ENCODE measurements around the gene SPOCK1. TPM values are rescaled to one million over a fixed set of nuclear protein-coding genes. Genes with fewer than 3 reads are reported as not detected.

SPOCK1 gene
- polyA plus RNA-seq, 3 donors = 1.8 to 5.7 (median 2.1) TPM

DNA sequence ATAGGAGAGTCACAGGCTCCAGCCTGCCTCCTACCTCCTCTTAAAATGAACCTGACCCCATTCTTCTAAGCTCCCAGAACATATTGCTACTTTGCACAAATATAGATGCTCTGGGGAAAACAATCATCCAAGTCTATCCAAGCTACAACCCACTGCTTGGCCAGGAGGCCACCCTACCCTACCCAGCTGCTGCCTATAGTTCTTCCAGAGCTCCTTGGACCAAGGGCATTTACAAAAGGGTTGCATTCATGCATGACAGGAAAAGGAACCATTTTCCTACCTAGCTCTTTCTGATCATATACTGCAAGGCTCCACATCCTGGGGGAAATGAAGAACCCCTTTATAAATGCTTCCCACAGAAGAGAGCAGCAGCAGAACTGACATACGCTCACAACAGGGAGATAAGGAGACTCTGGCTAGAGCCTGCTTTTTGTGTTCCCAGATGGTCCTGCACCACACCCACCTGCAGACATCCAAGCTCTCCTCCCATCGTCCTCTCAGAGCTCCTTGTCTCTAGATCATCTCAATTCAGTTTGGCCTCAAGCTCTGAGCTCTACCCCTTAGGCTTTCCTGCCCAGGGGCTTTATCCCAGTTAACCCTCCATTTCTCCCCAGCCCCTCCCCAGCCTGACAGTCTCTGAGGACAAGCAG, 185.5 kb downstream of the SPOCK1 start:
- no peak overlapping the region for H3K4me3 Mint-ChIP-seq
- no peak overlapping the region for H2AFZ ChIP-seq (ENCODE audit: insufficient read depth, low read depth, low read length, poor library complexity, severe bottlenecking)

DNA sequence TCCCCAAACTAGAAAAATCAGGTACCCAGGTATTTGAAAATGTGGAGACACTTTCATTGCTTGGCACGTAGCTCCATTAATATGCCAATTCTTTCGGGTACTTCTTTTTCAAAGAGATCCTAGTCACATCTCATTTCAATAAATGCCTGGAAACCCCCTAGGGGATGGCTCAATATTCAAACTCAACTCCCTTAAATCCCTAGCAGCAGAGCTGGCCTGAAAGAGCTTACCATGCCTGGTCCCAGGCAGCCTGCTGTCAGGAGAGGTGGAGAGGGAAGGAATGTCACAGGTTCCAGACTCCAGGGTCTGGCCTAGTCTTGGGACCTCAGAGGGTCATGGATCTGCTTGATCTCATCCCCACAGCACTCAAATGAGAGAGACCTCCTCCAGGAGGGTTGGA, 187.1 kb downstream of the SPOCK1 start:
- no peaks in the 10 kb centered on the region for H3K36me3 Mint-ChIP-seq
- Histone ChIP-seq H3K27ac (ENCODE audit: low read depth in 1 of 2, low read length in 2 of 2) (no peak overlapping the region), H3K79me2 (ENCODE audit: insufficient read depth, low read length) (no peaks in the 10 kb centered on the region), H3K27me3 (ENCODE audit: control insufficient read depth in 2 of 2, insufficient read depth in 2 of 2, low read length in 2 of 2) (peaks cover 2 to 6% of the 10 kb centered on the region in 2 donors), H2AFZ (ENCODE audit: insufficient read depth, low read depth, low read length, poor library complexity, severe bottlenecking) (no peak overlapping the region), H3K4me2 (replicated peaks; ENCODE audit: extremely low read depth, low read length, poor library complexity, severe bottlenecking) (no peak overlapping the region), H3K36me3 (replicated peaks in 1 of 2; ENCODE audit: control insufficient read depth in 1 of 2, insufficient read depth in 2 of 2, low read length in 2 of 2) (no peaks in the 10 kb centered on the region), H4K20me1 (ENCODE audit: insufficient read depth, low read length) (no peaks in the 10 kb centered on the region), H3K9me3 (replicated peaks in 1 of 2; ENCODE audit: control insufficient read depth in 1 of 2, insufficient read depth in 1 of 2, low read length in 2 of 2) (no peaks in the 10 kb centered on the region), H3K4me3 (replicated peaks in 1 of 3; ENCODE audit: low read depth in 2 of 3, low read length in 3 of 3) (no peak overlapping the region), H3K4me1 (ENCODE audit: control insufficient read depth in 1 of 2, insufficient read depth in 2 of 2, low read length in 2 of 2) (no peaks in the 10 kb centered on the region), H3K9ac (ENCODE audit: insufficient read depth, low read length, poor library complexity, severe bottlenecking) (no peak overlapping the region)
- no peak overlapping the region for H3K27ac Mint-ChIP-seq
- no peak overlapping the region for H3K4me3 Mint-ChIP-seq
- TF ChIP-seq, protein P1, sequence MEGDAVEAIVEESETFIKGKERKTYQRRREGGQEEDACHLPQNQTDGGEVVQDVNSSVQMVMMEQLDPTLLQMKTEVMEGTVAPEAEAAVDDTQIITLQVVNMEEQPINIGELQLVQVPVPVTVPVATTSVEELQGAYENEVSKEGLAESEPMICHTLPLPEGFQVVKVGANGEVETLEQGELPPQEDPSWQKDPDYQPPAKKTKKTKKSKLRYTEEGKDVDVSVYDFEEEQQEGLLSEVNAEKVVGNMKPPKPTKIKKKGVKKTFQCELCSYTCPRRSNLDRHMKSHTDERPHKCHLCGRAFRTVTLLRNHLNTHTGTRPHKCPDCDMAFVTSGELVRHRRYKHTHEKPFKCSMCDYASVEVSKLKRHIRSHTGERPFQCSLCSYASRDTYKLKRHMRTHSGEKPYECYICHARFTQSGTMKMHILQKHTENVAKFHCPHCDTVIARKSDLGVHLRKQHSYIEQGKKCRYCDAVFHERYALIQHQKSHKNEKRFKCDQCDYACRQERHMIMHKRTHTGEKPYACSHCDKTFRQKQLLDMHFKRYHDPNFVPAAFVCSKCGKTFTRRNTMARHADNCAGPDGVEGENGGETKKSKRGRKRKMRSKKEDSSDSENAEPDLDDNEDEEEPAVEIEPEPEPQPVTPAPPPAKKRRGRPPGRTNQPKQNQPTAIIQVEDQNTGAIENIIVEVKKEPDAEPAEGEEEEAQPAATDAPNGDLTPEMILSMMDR (IDR thresholded peaks at IDR 0.05) = no peak
- DNase-seq = no peak
- no peaks in the 10 kb centered on the region for H3K4me1 Mint-ChIP-seq
- no peaks in the 10 kb centered on the region for H3K9me3 Mint-ChIP-seq
- WGBS (ENCODE audit: insufficient coverage) = no CpG with 5 or more reads among the region's 2 CpGs
- H3K27me3 Mint-ChIP-seq (ENCODE audit: low read depth in 3 of 3) = peaks cover 5 to 17% (median 9%) of the 10 kb centered on the region in 3 donors
- intact Hi-C loops (cut with micrococcal nuclease) = no loop called here

More for the DNA sequence above, 185.5 kb downstream of the SPOCK1 start:
- peaks cover 5 to 6% of the 10 kb centered on the region in 2 donors for H3K27me3 ChIP-seq (ENCODE audit: control insufficient read depth in 2 of 2, insufficient read depth in 2 of 2, low read length in 2 of 2)
- Mint-ChIP-seq H3K4me1 (no peaks in the 10 kb centered on the region), H3K9me3 (no peaks in the 10 kb centered on the region), H3K36me3 (no peaks in the 10 kb centered on the region), H3K27me3 (ENCODE audit: low read depth in 3 of 3) (peaks cover 9 to 25% (median 13%) of the 10 kb centered on the region in 3 donors), H3K27ac (no peak overlapping the region)
- intact Hi-C loops (cut with micrococcal nuclease) = no loop called here
- 100% methylated on average over 2 of the region's 2 CpGs for WGBS (ENCODE audit: insufficient coverage)
- H4K20me1 ChIP-seq (ENCODE audit: insufficient read depth, low read length) = no peaks in the 10 kb centered on the region
- H3K4me3 ChIP-seq (replicated peaks in 1 of 3; ENCODE audit: low read depth in 2 of 3, low read length in 3 of 3) = no peak overlapping the region
- DNase-seq = no peak
- H3K9ac ChIP-seq (ENCODE audit: insufficient read depth, low read length, poor library complexity, severe bottlenecking) = no peak overlapping the region
- no peak overlapping the region for H3K27ac ChIP-seq (ENCODE audit: low read depth in 1 of 2, low read length in 2 of 2)
- H3K36me3 ChIP-seq (replicated peaks in 1 of 2; ENCODE audit: control insufficient read depth in 1 of 2, insufficient read depth in 2 of 2, low read length in 2 of 2) = no peaks in the 10 kb centered on the region
- TF ChIP-seq, protein P1 (IDR thresholded peaks at IDR 0.05) = no peak
- no peak overlapping the region for H3K4me2 ChIP-seq (replicated peaks; ENCODE audit: extremely low read depth, low read length, poor library complexity, severe bottlenecking)
- no peaks in the 10 kb centered on the region for H3K4me1 ChIP-seq (ENCODE audit: control insufficient read depth in 1 of 2, insufficient read depth in 2 of 2, low read length in 2 of 2)
- no peaks in the 10 kb centered on the region for H3K9me3 ChIP-seq (replicated peaks in 1 of 2; ENCODE audit: control insufficient read depth in 1 of 2, insufficient read depth in 1 of 2, low read length in 2 of 2)
- H3K79me2 ChIP-seq (ENCODE audit: insufficient read depth, low read length) = no peaks in the 10 kb centered on the region
